Measurements from ENCODE around the gene TFAP2A.

Gene TFAP2A

GRCh38 chr6:10382728-10383330 lies 32.0 kb downstream of the TFAP2A start:
- DNase-seq (ENCODE audit: low spot score), result no peak

GRCh38 chr6:10382322-10382721 lies 32.6 kb downstream of the TFAP2A start:
- no peak for DNase-seq (ENCODE audit: low spot score)

- no peak for DNase-seq (ENCODE audit: low spot score)
Observed at GRCh38 chr6:10381830-10382208, 33.1 kb downstream of the TFAP2A start.

GRCh38 chr6:10381133-10381829 lies 33.6 kb downstream of the TFAP2A start:
- no peak for DNase-seq (ENCODE audit: low spot score)

GRCh38 chr6:10375391-10375969 lies 39.4 kb downstream of the TFAP2A start:
- DNase-seq (ENCODE audit: low spot score), result no peak

- no peak for DNase-seq (ENCODE audit: low spot score)
Observed at GRCh38 chr6:10373642-10374359, 41.1 kb downstream of the TFAP2A start.

- no peak for DNase-seq (ENCODE audit: low spot score)
Observed at GRCh38 chr6:10369896-10370295, 45.0 kb downstream of the TFAP2A start.

- DNase-seq (ENCODE audit: low spot score), result no peak
Observed at GRCh38 chr6:10368861-10369260, 46.0 kb downstream of the TFAP2A start.

GRCh38 chr6:10363911-10364310 lies 51.0 kb downstream of the TFAP2A start:
- DNase-seq (ENCODE audit: low spot score), result no peak

GRCh38 chr6:10362300-10362699 lies 52.6 kb downstream of the TFAP2A start:
- DNase-seq (ENCODE audit: low spot score), result no peak

- DNase-seq (ENCODE audit: low spot score), result no peak
Observed at GRCh38 chr6:10361428-10361827, 53.4 kb downstream of the TFAP2A start.

GRCh38 chr6:10359581-10359980 lies 55.3 kb downstream of the TFAP2A start:
- DNase-seq (ENCODE audit: low spot score), result no peak

- peak; percentile 8 for DNase-seq (ENCODE audit: low spot score)
Observed at GRCh38 chr6:10355115-10355702, 59.7 kb downstream of the TFAP2A start.

- DNase-seq (ENCODE audit: low spot score), result no peak
Observed at GRCh38 chr6:10351791-10352190, 63.1 kb downstream of the TFAP2A start.

GRCh38 chr6:10350720-10351119 lies 64.2 kb downstream of the TFAP2A start:
- DNase-seq (ENCODE audit: low spot score), result no peak

- DNase-seq (ENCODE audit: low spot score), result no peak
Observed at GRCh38 chr6:10347561-10348327, 67.1 kb downstream of the TFAP2A start.

Measured in germinal center (tissue), 1 donor.